BJ (cell line): Measurements from ENCODE around the gene ATP1A2. TPM values are rescaled to one million over a fixed set of nuclear protein-coding genes. Genes with fewer than 3 reads are reported as not detected.

ENCODE experiments used
- CTCF ChIA-PET: fragments of 350-600 bp; formaldehyde crosslinking; extraction: SDS; loops from one replicate; lab custom pipeline; 2021; ENCODE audit warnings: antibody characterized with exemption, inconsistent platforms; lab: Yijun Ruan, JAX
- POLR2A ChIA-PET: fragments of 300-600 bp; sonication (Branson Sonifier 250); formaldehyde crosslinking; extraction: SDS; loops from one replicate; lab custom pipeline; 2021; ENCODE audit warnings: antibody characterized with exemption; lab: Charles Lee
- DNase-seq: peaks from one replicate; pipeline ENCODE4 v3.0.0-alpha.2; 2011; ENCODE audit warnings: low read depth
- H3K27me3 ChIP-seq: 2 replicates; pipeline ENCODE4 v1.6.0; 2011; ENCODE audit warnings: low read length; ENCODE audit not compliant: control insufficient read depth, insufficient read depth
- H3K36me3 ChIP-seq: 2 replicates; pipeline ENCODE4 v1.5.1; 2011; ENCODE audit warnings: low read length; ENCODE audit not compliant: control insufficient read depth, insufficient read depth
- H3K4me3 ChIP-seq: 2 replicates; pipeline ENCODE4 v1.5.1; 2011; ENCODE audit warnings: low read depth, mild to moderate bottlenecking, control low read depth, low read length
- CTCF ChIP-seq: IDR thresholded peaks from 2 replicates; pipeline ENCODE4 v1.5.1; 2011; ENCODE audit warnings: low read depth, mild to moderate bottlenecking, control low read depth, inconsistent platforms, low read length, moderate library complexity; ENCODE audit not compliant: insufficient read depth
- polyA plus RNA-seq: library from polyadenylated mRNA; depleted of rRNA; stranded (reverse); fragments of >200 nt; gene quantifications from 2 replicates; pipeline ENCODE4 v1.2.3, GENCODE V29; 2011

ATP1A2 gene
- polyA plus RNA-seq, 1 experiment, result 1.1 TPM

- H3K27me3 ChIP-seq, result peaks cover 3% of the 10 kb centered on the region
- no peak for TF ChIP-seq CTCF
- CTCF ChIA-PET, result no interaction called here
- no peak for DNase-seq
- POLR2A ChIA-PET, result no interaction called here
- no peaks in the 10 kb centered on the region for H3K36me3 ChIP-seq
- H3K4me3 ChIP-seq, result no peak overlapping the region
Observed at GRCh38 chr1:160134791-160135572, 19.4 kb downstream of the ATP1A2 start.

GRCh38 chr1:160136121-160136925 lies 20.8 kb downstream of the ATP1A2 start:
- H3K27me3 ChIP-seq, result peaks cover 3% of the 10 kb centered on the region
- ChIA-PET CTCF (interaction anchor here (1.0 kb wide), 2 partner anchors 27 to 33 kb away, joined by 3 to 4 read pairs; no protein-coding TSS in a partner anchor), POLR2A (no interaction called here)
- no peak overlapping the region for H3K4me3 ChIP-seq
- no peak for DNase-seq
- H3K36me3 ChIP-seq, result no peaks in the 10 kb centered on the region
- no peak for TF ChIP-seq CTCF

- no peak for DNase-seq
- H3K4me3 ChIP-seq, result no peak overlapping the region
- no peak for TF ChIP-seq CTCF
- H3K36me3 ChIP-seq, result no peaks in the 10 kb centered on the region
- POLR2A ChIA-PET, result no interaction called here
- CTCF ChIA-PET, result interaction anchor here (1.0 kb wide), 2 partner anchors 26 to 33 kb away, joined by 3 to 4 read pairs; no protein-coding TSS in a partner anchor
- peaks cover 4% of the 10 kb centered on the region for H3K27me3 ChIP-seq
Observed at GRCh38 chr1:160136926-160137200, 21.3 kb downstream of the ATP1A2 start.

GRCh38 chr1:160137216-160137862 lies 21.8 kb downstream of the ATP1A2 start:
- POLR2A ChIA-PET, result no interaction called here

More at GRCh38 chr1:160137216-160137862, 21.8 kb downstream of the ATP1A2 start:
- CTCF ChIA-PET, result interaction anchor here (0.6 kb wide), 1 partner anchor 58 kb away, joined by 3 read pairs; no protein-coding TSS in a partner anchor
- Histone ChIP-seq H3K36me3 (no peaks in the 10 kb centered on the region), H3K27me3 (peaks cover 4% of the 10 kb centered on the region), H3K4me3 (no peak overlapping the region)
- no peak for DNase-seq
- TF ChIP-seq CTCF, result no peak
